ENCODE data around the gene OPRL1.
"Not testable (repeated sequence)": the region's sequence is repeated elsewhere in the genome, so short reads cannot be mapped to it uniquely, and the experiment has no call there.

Gene OPRL1

GRCh38 chr20:64117432-64117777 is 37.5 kb downstream of the OPRL1 start:
- not testable (repeated sequence) for DNase-seq (ENCODE audit: low read depth)

DNA sequence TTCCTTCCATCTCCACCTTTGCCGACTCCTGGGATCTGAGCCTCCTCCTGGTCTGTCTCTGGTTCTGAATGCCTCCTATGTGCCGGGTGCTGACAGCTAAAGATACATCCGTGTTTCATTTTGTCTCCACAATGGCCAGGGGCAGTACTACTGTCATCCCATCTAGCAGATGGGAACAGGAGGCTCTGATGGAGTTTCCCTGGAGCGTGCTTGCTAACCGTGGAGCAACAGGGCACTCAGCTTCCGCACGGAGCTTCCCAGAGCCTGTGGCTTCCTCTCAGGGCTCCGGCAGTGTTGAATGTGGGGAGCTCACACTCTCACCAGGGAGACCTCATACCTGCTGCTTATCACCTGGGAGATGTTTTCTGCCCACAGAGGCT is 39.4 kb downstream of the OPRL1 start:
- no peak for DNase-seq (ENCODE audit: low read depth)

GRCh38 chr20:64119681-64120341 is 39.9 kb downstream of the OPRL1 start:
- no peak for DNase-seq (ENCODE audit: low read depth)

DNA sequence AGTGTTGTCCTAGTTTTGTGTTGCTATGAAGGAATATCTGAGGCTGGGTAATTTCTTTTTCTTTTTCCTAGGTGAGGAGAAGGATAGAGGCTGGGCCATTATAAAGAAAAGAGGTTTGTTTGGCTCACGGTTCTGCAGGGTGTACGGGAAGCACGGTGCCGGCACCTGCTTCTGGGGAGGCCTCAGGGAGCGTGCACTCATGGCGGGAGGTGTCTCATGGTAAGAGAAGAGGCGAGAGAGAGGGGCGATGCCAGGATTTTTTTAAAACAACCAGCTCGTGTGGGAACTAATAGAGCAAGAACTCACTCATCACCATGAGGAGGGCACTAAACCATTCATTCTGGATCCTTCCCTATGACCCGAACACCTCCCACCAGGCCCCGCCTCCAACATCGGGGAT is 41.7 kb downstream of the OPRL1 start:
- no peak for DNase-seq (ENCODE audit: low read depth)

DNA sequence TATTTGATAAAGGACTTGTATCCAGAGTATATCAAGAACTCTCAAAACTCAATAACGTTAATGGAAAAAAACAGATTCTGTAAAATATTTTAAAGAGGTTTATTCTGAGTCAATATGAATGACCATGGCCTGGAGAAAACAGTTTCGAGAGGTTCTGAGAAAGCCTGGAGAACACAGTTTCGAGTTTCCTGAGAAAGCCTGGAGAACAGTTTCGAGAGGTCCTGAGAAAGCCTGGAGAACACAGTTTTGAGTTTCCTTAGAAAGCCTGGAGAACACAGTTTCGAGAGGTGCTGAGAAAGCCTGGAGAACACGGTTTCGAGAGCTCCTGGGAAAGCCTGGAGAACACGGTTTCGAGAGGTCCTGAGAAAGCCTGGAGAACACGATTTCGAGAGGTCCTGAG is 43.0 kb downstream of the OPRL1 start:
- not testable (repeated sequence) for DNase-seq (ENCODE audit: low read depth)

- not testable (repeated sequence) for DNase-seq (ENCODE audit: low read depth)
Observed at GRCh38 chr20:64123517-64123916, 43.6 kb downstream of the OPRL1 start.

GRCh38 chr20:64129146-64129782 is 49.4 kb downstream of the OPRL1 start:
- no peak for DNase-seq (ENCODE audit: low read depth)

DNA sequence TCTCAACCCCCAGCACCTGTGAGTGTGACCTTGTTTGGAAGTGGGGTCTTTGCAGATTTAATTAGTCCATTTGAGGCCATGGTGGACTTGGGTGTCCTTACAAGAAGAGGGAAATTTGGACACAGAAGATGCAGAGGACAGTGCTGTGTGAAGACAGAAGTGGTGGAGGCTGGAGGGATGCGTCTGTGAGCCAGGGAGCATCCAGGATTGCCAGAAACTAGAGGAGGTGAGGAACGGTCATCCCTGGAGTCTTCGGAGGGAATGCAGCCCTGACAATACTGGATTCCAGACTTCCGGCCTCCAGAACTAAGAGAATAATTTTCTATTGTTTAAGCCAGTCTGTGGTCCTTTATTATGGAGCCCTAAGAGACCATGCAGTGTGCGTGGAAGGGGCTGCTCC is 50.4 kb downstream of the OPRL1 start:
- no peak for DNase-seq (ENCODE audit: low read depth)

GRCh38 chr20:64130876-64131275 is 51.0 kb downstream of the OPRL1 start:
- no peak for DNase-seq (ENCODE audit: low read depth)

DNA sequence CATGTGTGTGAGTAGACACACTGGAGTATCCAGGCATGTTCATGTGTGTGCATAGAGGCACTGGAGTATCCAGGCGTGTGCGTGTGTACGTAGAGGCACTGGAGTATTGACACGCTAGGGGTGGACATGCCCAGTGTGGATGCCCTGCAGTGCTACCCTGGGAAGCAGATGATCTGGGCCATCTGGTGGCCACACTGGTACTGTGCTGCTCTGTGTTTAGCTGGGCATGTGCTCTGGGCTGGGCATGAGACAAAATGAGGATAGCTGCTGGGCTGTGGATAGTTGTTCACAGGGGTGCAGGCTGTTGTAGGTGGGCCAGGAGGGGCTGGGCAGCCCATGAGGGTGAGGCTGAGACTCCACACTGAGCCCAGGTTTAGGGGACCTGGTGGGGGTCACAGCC is 51.5 kb downstream of the OPRL1 start:
- DNase-seq (ENCODE audit: low read depth), result no peak

- DNase-seq (ENCODE audit: low read depth), result no peak
Observed at GRCh38 chr20:64133951-64134407, 54.1 kb downstream of the OPRL1 start.

- not testable (repeated sequence) for DNase-seq (ENCODE audit: low read depth)
Observed at GRCh38 chr20:64134744-64135143, 54.9 kb downstream of the OPRL1 start.

DNA sequence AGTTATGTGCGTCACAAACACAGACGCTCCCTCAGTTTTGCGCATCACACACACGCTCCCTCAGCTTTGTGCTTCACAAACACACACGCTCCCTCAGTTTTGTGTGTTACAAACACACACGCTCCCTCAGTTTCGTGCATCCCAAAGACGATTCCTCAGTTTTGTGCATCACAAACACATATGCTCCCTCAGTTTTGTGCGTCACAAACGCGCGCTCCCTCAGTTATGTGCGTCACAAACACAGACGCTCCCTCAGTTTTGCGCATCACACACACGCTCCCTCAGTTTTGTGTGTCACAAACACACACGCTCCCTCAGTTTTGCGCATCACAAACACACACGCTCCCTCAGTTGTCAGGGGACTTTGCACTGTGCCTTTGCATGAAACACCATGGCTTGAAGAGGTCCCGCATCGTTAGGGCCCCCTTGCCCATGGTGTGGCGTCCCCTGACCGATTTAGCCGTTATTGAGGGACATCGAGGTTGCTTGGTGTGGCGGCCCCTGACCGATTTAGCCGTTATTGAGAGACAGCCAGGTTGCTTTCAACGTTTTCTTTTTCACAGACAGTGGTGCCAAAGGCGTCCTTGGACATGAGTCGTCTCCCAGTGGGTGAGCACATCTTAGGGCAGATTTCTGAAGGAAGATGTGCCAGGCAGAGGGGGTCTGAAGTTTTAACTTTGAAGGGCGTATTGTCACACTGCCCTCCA is 56.3 kb downstream of the OPRL1 start:
- DNase-seq (ENCODE audit: low read depth), result no peak

- DNase-seq (ENCODE audit: low read depth), result no peak
Observed at GRCh38 chr20:64137598-64138031, 57.7 kb downstream of the OPRL1 start.

GRCh38 chr20:64138276-64138815 is 58.5 kb downstream of the OPRL1 start:
- DNase-seq (ENCODE audit: low read depth), result no peak

DNA sequence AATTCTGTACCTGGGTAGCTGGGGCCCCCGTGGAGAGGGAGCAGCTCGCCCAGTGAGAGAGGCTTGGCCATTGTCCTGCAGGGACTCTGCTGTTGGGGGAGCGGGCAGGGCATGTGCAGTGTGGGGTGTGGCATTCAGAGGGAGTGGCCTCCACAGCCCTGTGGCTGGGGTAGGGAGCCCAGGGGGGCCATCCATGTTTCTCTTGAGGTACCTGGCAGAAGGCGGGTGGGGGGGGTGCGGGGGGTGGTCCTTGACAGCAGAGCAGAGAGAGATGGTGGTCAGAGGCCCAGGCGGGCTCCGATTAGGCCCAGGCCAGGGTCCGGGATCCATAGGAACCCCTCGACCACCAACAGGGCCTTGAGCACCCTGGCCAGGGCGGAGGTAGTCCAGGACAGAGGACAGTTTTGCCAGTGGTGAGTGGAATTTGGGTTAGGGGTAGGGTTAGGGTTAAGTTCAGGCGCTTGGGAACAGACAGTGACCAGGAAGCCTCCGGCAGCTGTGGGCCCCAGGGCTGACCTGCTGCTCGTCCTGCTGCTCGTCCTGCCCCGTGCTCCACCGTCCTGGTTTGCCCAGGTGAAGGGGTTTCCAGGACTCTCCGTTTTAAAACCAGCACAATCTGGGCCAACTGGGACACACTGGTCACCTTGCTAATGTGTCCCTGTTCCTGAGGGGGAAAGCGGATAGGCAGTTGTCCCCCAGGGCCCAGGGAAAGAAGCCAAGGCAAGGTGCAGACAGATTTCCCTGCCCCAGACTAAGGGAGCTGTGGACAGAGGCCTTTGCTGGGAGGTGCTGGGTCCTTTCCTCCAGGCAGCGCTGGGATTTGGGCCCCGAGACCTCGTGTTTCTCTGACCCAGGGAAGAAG is 59.5 kb downstream of the OPRL1 start:
- DNase-seq (ENCODE audit: low read depth), result no peak

DNA sequence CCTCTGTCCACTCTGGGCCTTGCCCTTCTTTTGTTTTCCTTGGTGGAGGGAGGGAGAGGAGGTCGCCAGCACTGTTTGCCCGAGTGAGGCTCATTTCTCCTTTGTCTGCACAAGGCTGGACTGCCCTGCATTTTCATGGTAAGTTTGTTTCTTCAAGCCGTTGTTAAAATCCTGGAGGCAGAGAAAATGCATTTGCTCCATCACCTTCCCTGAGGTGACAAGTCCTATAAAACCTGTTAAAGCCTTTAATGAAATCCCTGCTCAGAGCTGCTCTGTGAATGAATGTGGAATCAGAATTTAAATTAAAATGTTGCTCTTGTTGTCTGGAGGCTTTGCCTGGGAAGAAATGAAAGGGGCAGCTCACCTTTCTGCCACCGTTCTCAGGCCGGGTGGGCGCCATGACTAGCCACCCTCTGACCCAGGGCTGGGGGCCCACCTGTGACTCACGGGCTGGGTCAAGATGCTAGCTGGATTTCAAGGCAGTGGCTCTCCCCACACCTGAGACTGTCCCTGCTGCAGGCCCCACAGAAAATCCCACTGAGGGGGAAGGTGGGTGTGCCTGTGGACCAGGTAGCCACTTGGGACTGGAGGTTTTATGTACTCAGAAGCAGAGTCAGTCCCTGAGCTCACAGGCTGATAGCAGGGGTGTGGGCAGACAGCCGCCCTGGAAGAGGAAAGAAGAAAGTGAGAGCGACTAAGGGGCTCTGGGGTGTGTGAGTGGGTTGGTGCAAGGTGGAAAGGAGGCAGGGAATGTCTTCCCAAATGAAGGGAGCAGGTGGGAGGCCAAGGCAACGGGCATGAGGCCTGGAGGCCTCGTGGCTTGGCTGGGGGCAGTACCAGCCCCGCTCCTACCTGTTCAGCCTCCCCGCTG is 60.4 kb downstream of the OPRL1 start:
- DNase-seq (ENCODE audit: low read depth), result no peak

- no peak for DNase-seq (ENCODE audit: low read depth)
Observed at GRCh38 chr20:64140956-64141355, 61.1 kb downstream of the OPRL1 start.

GRCh38 chr20:64142590-64142989 is 62.7 kb downstream of the OPRL1 start:
- DNase-seq (ENCODE audit: low read depth), result no peak

GRCh38 chr20:64143018-64143801 is 63.3 kb downstream of the OPRL1 start:
- DNase-seq (ENCODE audit: low read depth), result no peak

Data from HS-27A (cell line).